ENCODE measurements around the gene TMEM81. TPM values are rescaled to one million over a fixed set of nuclear protein-coding genes. Genes with fewer than 3 reads are reported as not detected.

TMEM81 gene
- total and polyA plus RNA-seq, 11 donors: 1.3 to 3.8 (median 2.4) TPM

DNA sequence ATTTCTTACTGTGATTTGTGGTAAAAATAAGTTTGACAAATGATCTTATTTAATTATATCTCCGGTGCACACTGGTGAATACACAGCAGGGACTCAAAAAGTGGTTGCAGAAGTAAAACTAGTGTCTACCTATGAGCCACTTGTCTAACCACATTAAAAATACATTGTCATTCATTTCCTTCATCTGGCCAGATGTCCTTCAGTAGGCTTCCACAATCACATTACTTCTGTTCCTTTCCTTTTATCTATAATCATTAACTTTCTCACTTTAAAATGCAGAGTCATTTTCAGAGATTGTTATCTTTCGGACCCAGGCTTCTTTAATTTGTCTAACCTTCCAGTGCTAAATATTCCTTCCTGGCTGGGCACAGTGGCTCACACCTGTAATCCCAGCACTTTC is 34.5 kb upstream of the TMEM81 start:
- Histone ChIP-seq H3K4me3 (no peak overlapping the region), H3K4me1 (peaks cover 7 to 31% (median 26%) of the 10 kb centered on the region in 12 donors), H3K9me3 (no peaks in the 10 kb centered on the region), H3K36me3 (peaks cover 0 to 54% (median 42%) of the 10 kb centered on the region in 9 donors), H3K27me3 (no peaks in the 10 kb centered on the region), H3K27ac (no peak overlapping the region)
- DNase-seq (no peak), ATAC-seq (no peak)
- TF ChIP-seq, protein P1, sequence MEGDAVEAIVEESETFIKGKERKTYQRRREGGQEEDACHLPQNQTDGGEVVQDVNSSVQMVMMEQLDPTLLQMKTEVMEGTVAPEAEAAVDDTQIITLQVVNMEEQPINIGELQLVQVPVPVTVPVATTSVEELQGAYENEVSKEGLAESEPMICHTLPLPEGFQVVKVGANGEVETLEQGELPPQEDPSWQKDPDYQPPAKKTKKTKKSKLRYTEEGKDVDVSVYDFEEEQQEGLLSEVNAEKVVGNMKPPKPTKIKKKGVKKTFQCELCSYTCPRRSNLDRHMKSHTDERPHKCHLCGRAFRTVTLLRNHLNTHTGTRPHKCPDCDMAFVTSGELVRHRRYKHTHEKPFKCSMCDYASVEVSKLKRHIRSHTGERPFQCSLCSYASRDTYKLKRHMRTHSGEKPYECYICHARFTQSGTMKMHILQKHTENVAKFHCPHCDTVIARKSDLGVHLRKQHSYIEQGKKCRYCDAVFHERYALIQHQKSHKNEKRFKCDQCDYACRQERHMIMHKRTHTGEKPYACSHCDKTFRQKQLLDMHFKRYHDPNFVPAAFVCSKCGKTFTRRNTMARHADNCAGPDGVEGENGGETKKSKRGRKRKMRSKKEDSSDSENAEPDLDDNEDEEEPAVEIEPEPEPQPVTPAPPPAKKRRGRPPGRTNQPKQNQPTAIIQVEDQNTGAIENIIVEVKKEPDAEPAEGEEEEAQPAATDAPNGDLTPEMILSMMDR (IDR thresholded peaks at IDR 0.05): no peak
- TF ChIP-seq POLR2A (IDR thresholded peaks at IDR 0.05): no peak
- 80 to 92% (median 85%) methylated on average over 2 of the region's 2 CpGs for WGBS, 4 donors
- intact Hi-C loops (cut with DNase I): no loop called here

DNA sequence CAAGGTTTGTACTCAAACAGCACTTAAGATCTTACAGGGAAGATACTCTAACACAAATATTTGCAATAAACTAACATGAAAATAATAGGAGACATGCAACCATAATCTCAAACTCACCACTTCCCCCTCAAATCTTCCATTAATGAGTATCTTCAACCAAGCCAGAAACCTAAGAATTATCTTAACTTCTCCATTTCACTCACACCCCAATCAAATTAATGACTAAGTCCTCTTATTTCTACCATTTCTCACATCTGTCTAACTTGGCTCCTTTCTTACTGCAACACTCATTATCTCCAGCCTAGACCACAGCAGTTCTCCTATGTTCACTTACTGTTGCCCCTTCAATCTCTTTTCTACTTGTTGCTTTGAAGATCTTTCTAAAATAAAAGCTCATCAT is 27.1 kb upstream of the TMEM81 start:
- no peak overlapping the region for H3K27ac ChIP-seq
- ATAC-seq (no peak), DNase-seq (no peak)
- intact Hi-C loops (cut with DNase I): no loop called here
- H3K27me3 ChIP-seq: no peaks in the 10 kb centered on the region
- no peak overlapping the region for H3K4me3 ChIP-seq
- H3K9me3 ChIP-seq: no peaks in the 10 kb centered on the region
- peaks cover 0 to 98% (median 93%) of the 10 kb centered on the region in 9 donors for H3K36me3 ChIP-seq
- no peaks in the 10 kb centered on the region for H3K4me1 ChIP-seq
- TF ChIP-seq, protein P1 (IDR thresholded peaks at IDR 0.05): no peak
- no peak for TF ChIP-seq POLR2A (IDR thresholded peaks at IDR 0.05)

DNA sequence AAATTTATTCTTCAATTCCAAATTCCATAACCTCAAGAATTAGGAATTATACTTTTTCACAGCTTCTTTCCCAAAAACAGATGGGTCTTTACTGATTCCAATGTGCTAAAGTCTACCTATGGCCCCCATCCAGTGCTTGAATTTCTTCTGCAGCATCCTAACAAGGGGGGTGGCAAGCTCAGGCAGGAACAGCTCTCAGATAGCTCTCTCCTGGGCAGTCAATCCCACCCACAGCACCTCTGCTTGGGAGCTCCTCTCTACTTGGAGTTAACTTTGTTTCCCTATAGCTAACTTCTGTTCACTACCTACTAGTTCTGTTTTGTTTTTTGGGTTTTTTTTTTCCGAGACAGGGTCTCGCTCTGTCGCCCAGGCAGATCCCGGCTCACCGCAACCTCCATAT is 25.5 kb upstream of the TMEM81 start:
- Histone ChIP-seq H3K4me1 (no peaks in the 10 kb centered on the region), H3K9me3 (no peaks in the 10 kb centered on the region), H3K36me3 (peaks cover 0 to 99% (median 93%) of the 10 kb centered on the region in 9 donors), H3K27ac (no peak overlapping the region), H3K27me3 (no peaks in the 10 kb centered on the region), H3K4me3 (no peak overlapping the region)
- ATAC-seq: no peak
- intact Hi-C loops (cut with DNase I): no loop called here
- WGBS, 4 donors: 78 to 99% (median 93%) methylated on average over 5 of the region's 5 CpGs
- DNase-seq: no peak
- no peak for TF ChIP-seq POLR2A (IDR thresholded peaks at IDR 0.05)
- TF ChIP-seq, protein P1 (IDR thresholded peaks at IDR 0.05): no peak

DNA sequence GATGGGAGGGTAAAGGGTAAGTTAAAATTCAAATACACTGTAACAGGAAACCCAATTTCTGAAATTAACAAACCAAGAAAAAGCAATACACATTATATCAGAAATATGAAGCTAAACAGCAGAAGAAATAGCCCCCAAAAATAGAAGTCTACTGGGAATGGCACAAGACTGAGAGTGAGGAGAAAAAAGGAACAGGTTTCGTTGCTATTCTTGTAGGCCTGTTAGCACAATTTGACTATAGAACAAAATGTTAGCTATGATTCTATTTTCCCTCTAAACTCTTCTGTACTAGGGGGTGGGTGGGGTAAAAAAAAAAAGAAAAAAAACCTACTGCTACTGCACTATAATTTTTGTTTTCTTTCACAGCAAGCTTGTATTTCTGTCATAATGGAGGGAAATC is 25.0 kb upstream of the TMEM81 start:
- Histone ChIP-seq H3K4me3 (no peak overlapping the region), H3K27me3 (no peaks in the 10 kb centered on the region), H3K4me1 (no peaks in the 10 kb centered on the region), H3K27ac (no peak overlapping the region), H3K36me3 (peaks cover 0 to 99% (median 93%) of the 10 kb centered on the region in 9 donors), H3K9me3 (no peaks in the 10 kb centered on the region)
- DNase-seq: no peak
- intact Hi-C loops (cut with DNase I): no loop called here
- WGBS, 4 donors: 86 to 91% (median 89%) methylated on average over 1 of the region's 1 CpG
- TF ChIP-seq, protein P1 (IDR thresholded peaks at IDR 0.05): no peak
- TF ChIP-seq POLR2A (IDR thresholded peaks at IDR 0.05): no peak
- no peak for ATAC-seq

Measured in heart left ventricle (tissue), 16 donors.